PC-3 (cell line): ENCODE measurements around the gene AARS1. TPM values are rescaled to one million over a fixed set of nuclear protein-coding genes. Genes with fewer than 3 reads are reported as not detected.
A peak's percentile ranks its signal among the peaks of the same experiment; 100 is the strongest.

Source experiments
- ATAC-seq: fragments of 200-7000 bp; cut with Tn5 transposase; 2 replicates; pipeline ENCODE4 v1.9.1; 2020; ENCODE audit warnings: mild to moderate bottlenecking, moderate library complexity
- BruUV-seq: library from RNA; stranded (reverse); fragments of 400-500 nt; replicated peaks from 2 replicates; lab custom pipeline; 2021; lab: Mats Ljungman, UMichigan
- CTCF ChIA-PET: fragments of 300-600 bp; sonication (Branson Sonifier 250); formaldehyde crosslinking; loops from one replicate; lab custom pipeline; 2022; ENCODE audit warnings: antibody characterized with exemption; lab: Charles Lee
- POLR2A ChIA-PET: fragments of 300-600 bp; sonication (Branson Sonifier 250); formaldehyde crosslinking; loops from one replicate; lab custom pipeline; 2022; ENCODE audit warnings: antibody characterized with exemption; ENCODE audit not compliant: unreplicated experiment; lab: Charles Lee
- DNase-seq: peaks from one replicate; pipeline ENCODE4 v3.0.0-alpha.2; 2015
- H2AFZ ChIP-seq: fragments of 300-600 bp; sonication (generic); 2 replicates; pipeline ENCODE4 v1.6.0; 2016; ENCODE audit warnings: antibody characterized with exemption, low read length
- H3F3A ChIP-seq: fragments of 300-600 bp; sonication (generic); one replicate; pipeline ENCODE4 v1.6.0; 2017; ENCODE audit warnings: antibody characterized with exemption, low read length, control low read depth, mild to moderate bottlenecking; ENCODE audit not compliant: unreplicated experiment
- H3K27ac ChIP-seq: fragments of 300-600 bp; sonication (generic); 2 replicates; pipeline ENCODE4 v1.5.1; 2016; ENCODE audit warnings: mild to moderate bottlenecking, low read length
- H3K27me3 ChIP-seq: fragments of 300-600 bp; sonication (generic); 2 replicates; pipeline ENCODE4 v1.6.1; 2016; ENCODE audit warnings: low read length, mixed read lengths
- H3K36me3 ChIP-seq: fragments of 300-600 bp; sonication (generic); 2 replicates; pipeline ENCODE4 v1.6.1; 2016; ENCODE audit warnings: low read depth, mixed run types, low read length, mixed read lengths
- H3K4me1 ChIP-seq: fragments of 300-600 bp; sonication (generic); 2 replicates; pipeline ENCODE4 v1.5.1; 2016; ENCODE audit warnings: low read length; ENCODE audit not compliant: insufficient read depth
- H3K4me2 ChIP-seq: fragments of 300-600 bp; sonication (generic); 2 replicates; pipeline ENCODE4 v1.6.0; 2016; ENCODE audit warnings: low read length
- H3K4me3 ChIP-seq: fragments of 300-600 bp; sonication (generic); 2 replicates; pipeline ENCODE4 v1.5.1; 2016; ENCODE audit warnings: mild to moderate bottlenecking, low read length, mixed read lengths
- H3K79me2 ChIP-seq: fragments of 300-600 bp; sonication (generic); 2 replicates; pipeline ENCODE4 v1.6.1; 2017; ENCODE audit warnings: low read length, mixed read lengths
- H3K9ac ChIP-seq: fragments of 300-600 bp; sonication (generic); 2 replicates; pipeline ENCODE4 v1.6.0; 2016; ENCODE audit warnings: mild to moderate bottlenecking, low read length
- H3K9me2 ChIP-seq: fragments of 300-600 bp; sonication (generic); replicated peaks from 2 replicates; pipeline ENCODE4 v1.6.1; 2016; ENCODE audit warnings: mixed run types, low read length, mixed read lengths
- H3K9me3 ChIP-seq: fragments of 300-600 bp; sonication (generic); 2 replicates; pipeline ENCODE4 v1.6.1; 2016; ENCODE audit warnings: low read length, mixed read lengths
- H4K20me1 ChIP-seq: fragments of 300-600 bp; sonication (generic); 2 replicates; pipeline ENCODE4 v1.6.1; 2016; ENCODE audit warnings: low read length, mixed read lengths
- CTCF ChIP-seq: fragments of 300-600 bp; sonication (generic); conservative IDR thresholded peaks from 2 replicates; pipeline ENCODE4 v1.5.1; 2017; ENCODE audit warnings: antibody characterized with exemption, low read depth, mild to moderate bottlenecking, low read length
- EZH2 ChIP-seq: fragments of 300-600 bp; sonication (generic); IDR thresholded peaks from one replicate; pipeline ENCODE4 v1.6.1; 2017; ENCODE audit warnings: antibody characterized with exemption, mild to moderate bottlenecking, low read length; ENCODE audit not compliant: unreplicated experiment
- EZH2phosphoT487 ChIP-seq: fragments of 300-600 bp; sonication (generic); IDR thresholded peaks from 2 replicates; pipeline ENCODE4 v1.6.1; 2018; ENCODE audit warnings: mild to moderate bottlenecking, antibody characterized with exemption, low read length, borderline replicate concordance
- intact Hi-C: fragments of 100-400 bp; cut with micrococcal nuclease; formaldehyde crosslinking; loops from 2 replicates; pipeline ENCODE4 v1.9.0; 2023
- total RNA-seq: library from RNA; depleted of rRNA; stranded (reverse); fragments of >200 nt; gene quantifications from 2 replicates; pipeline ENCODE4 v1.2.3, GENCODE V29; 2014

Gene AARS1
- total RNA-seq, 1 experiment from 2014 or later = 60.9 TPM

GRCh38 chr16:70331588-70332358, 42.5 kb upstream of the AARS1 start:
- H3K27me3 ChIP-seq = no peaks in the 10 kb centered on the region
- intact Hi-C loops = no loop called here
- H3K4me1 ChIP-seq = no peaks in the 10 kb centered on the region
- no peak overlapping the region for H3K4me3 ChIP-seq
- no peaks in the 10 kb centered on the region for H3K9me2 ChIP-seq
- no TSS peak for BruUV-seq
- H3K4me2 ChIP-seq = no peak overlapping the region
- ChIA-PET POLR2A (no interaction called here), CTCF (no interaction called here)
- no peaks in the 10 kb centered on the region; the same call in 1 of the 2 replicates for H3K36me3 ChIP-seq
- no peaks in the 10 kb centered on the region for H4K20me1 ChIP-seq
- no peaks in the 10 kb centered on the region for H3K79me2 ChIP-seq
- no peaks in the 10 kb centered on the region for H3K9me3 ChIP-seq
- no peak for TF ChIP-seq EZH2phosphoT487
- no peak for TF ChIP-seq EZH2
- peak; percentile 58 for TF ChIP-seq CTCF
- peak; percentile 48 for ATAC-seq
- H3K9ac ChIP-seq = no peak overlapping the region
- no peaks in the 10 kb centered on the region for H3F3A ChIP-seq
- DNase-seq = peak; percentile 31
- no peak overlapping the region for H2AFZ ChIP-seq
- H3K27ac ChIP-seq = no peak overlapping the region

- no peak overlapping the region for H3K4me2 ChIP-seq
- H4K20me1 ChIP-seq = no peaks in the 10 kb centered on the region
- POLR2A ChIA-PET = no interaction called here
- H2AFZ ChIP-seq = no peak overlapping the region
- H3K4me3 ChIP-seq = no peak overlapping the region
- no peaks in the 10 kb centered on the region for H3K4me1 ChIP-seq
- TF ChIP-seq EZH2 (no peak), CTCF (no peak), EZH2phosphoT487 (no peak)
- DNase-seq (no peak), ATAC-seq (no peak)
- H3K9ac ChIP-seq = no peak overlapping the region
- no peaks in the 10 kb centered on the region for H3K27me3 ChIP-seq
- H3K9me2 ChIP-seq = no peaks in the 10 kb centered on the region
- no peaks in the 10 kb centered on the region; the same call in 1 of the 2 replicates for H3K36me3 ChIP-seq
- no peaks in the 10 kb centered on the region for H3K9me3 ChIP-seq
- no peak overlapping the region for H3K27ac ChIP-seq
- CTCF ChIA-PET = no interaction called here
- intact Hi-C loops = no loop called here
- no peaks in the 10 kb centered on the region for H3K79me2 ChIP-seq
- no peaks in the 10 kb centered on the region for H3F3A ChIP-seq
- no TSS peak for BruUV-seq
These were observed 41.8 kb upstream of the AARS1 start for GRCh38 chr16:70331091-70331490.
